AG20443 (cell line): ENCODE data around the gene CYP46A1.

ENCODE experiments used
- DNase-seq: peaks from one replicate; pipeline ENCODE4 v3.0.0; 2012; ENCODE audit warnings: low spot score, mixed read lengths

Gene CYP46A1

GRCh38 chr14:99689266-99690236 is 5.5 kb downstream of the CYP46A1 start:
- no peak for DNase-seq

GRCh38 chr14:99690636-99691035 is 6.5 kb downstream of the CYP46A1 start:
- no peak for DNase-seq

GRCh38 chr14:99691111-99691885 is 7.2 kb downstream of the CYP46A1 start:
- no peak for DNase-seq

- no peak for DNase-seq
Observed at GRCh38 chr14:99693918-99694317, 9.8 kb downstream of the CYP46A1 start.

- no peak for DNase-seq
Observed at GRCh38 chr14:99696929-99697328, 12.8 kb downstream of the CYP46A1 start.

- no peak for DNase-seq
Observed at GRCh38 chr14:99698236-99698635, 14.1 kb downstream of the CYP46A1 start.

GRCh38 chr14:99698642-99699041 is 14.5 kb downstream of the CYP46A1 start:
- no peak for DNase-seq

- no peak for DNase-seq
Observed at GRCh38 chr14:99699085-99699760, 15.1 kb downstream of the CYP46A1 start.

- DNase-seq = no peak
Observed at GRCh38 chr14:99699861-99700260, 15.8 kb downstream of the CYP46A1 start.

- no peak for DNase-seq
Observed at GRCh38 chr14:99700379-99700778, 16.3 kb downstream of the CYP46A1 start.

GRCh38 chr14:99701260-99701659 is 17.2 kb downstream of the CYP46A1 start:
- DNase-seq = no peak

GRCh38 chr14:99702115-99702514 is 18.0 kb downstream of the CYP46A1 start:
- DNase-seq = no peak

- no peak for DNase-seq
Observed at GRCh38 chr14:99703381-99703780, 19.3 kb downstream of the CYP46A1 start.

GRCh38 chr14:99704037-99704436 is 19.9 kb downstream of the CYP46A1 start:
- DNase-seq = no peak

GRCh38 chr14:99706107-99706900 is 22.2 kb downstream of the CYP46A1 start:
- DNase-seq = peak; percentile 2

GRCh38 chr14:99707420-99707819 is 23.3 kb downstream of the CYP46A1 start:
- DNase-seq = peak; percentile 2

GRCh38 chr14:99707921-99708320 is 23.8 kb downstream of the CYP46A1 start:
- DNase-seq = peak; percentile 4

- no peak for DNase-seq
Observed at GRCh38 chr14:99708449-99708848, 24.4 kb downstream of the CYP46A1 start.

GRCh38 chr14:99713972-99714371 is 29.9 kb downstream of the CYP46A1 start:
- no peak for DNase-seq

- DNase-seq = no peak
Observed at GRCh38 chr14:99715266-99716000, 31.3 kb downstream of the CYP46A1 start.
